Mesenchymal stem cell (in vitro differentiated cells and primary cell): Measurements from ENCODE around the gene MECP2.
A peak's percentile ranks its signal among the peaks of the same experiment; 100 is the strongest.

ENCODE experiments used
- DNase-seq: peaks from one replicate; pipeline ENCODE4 v3.0.0-alpha.2; 2013
- H2AFZ ChIP-seq: one replicate; pipeline ENCODE4 v1.6.1; 2013; ENCODE audit warnings: low read depth, mild to moderate bottlenecking, control low read depth, inconsistent platforms, low read length, moderate library complexity
- H2AK5ac ChIP-seq: 2 replicates; pipeline ENCODE4 v1.6.1; 2013; ENCODE audit warnings: low read length, moderate library complexity, mild to moderate bottlenecking, inconsistent platforms; ENCODE audit not compliant: severe bottlenecking
- H2BK120ac ChIP-seq: one replicate; pipeline ENCODE4 v1.6.1; 2013; ENCODE audit warnings: low read depth, mild to moderate bottlenecking, inconsistent platforms, low read length, moderate library complexity
- H2BK12ac ChIP-seq, 2 experiments: one replicate each; pipeline ENCODE4 v1.6.1; 2013; ENCODE audit warnings: inconsistent platforms in 2 of 2, low read length in 2 of 2, mild to moderate bottlenecking in 2 of 2, moderate library complexity in 2 of 2, control low read depth in 1 of 2
- H2BK15ac ChIP-seq: one replicate; pipeline ENCODE4 v1.6.1; 2013; ENCODE audit warnings: mild to moderate bottlenecking, low read depth, inconsistent platforms; ENCODE audit not compliant: poor library complexity, severe bottlenecking
- H2BK5ac ChIP-seq: 2 replicates; pipeline ENCODE4 v1.6.1; 2013; ENCODE audit warnings: low read depth, mild to moderate bottlenecking, low read length, control low read depth, inconsistent platforms; ENCODE audit not compliant: poor library complexity, severe bottlenecking
- H3K14ac ChIP-seq, 2 experiments: one replicate each; pipeline ENCODE4 v1.6.1; 2013; ENCODE audit warnings: inconsistent platforms in 2 of 2, low read length in 2 of 2, control low read depth in 1 of 2, mild to moderate bottlenecking in 1 of 2, moderate library complexity in 1 of 2
- H3K18ac ChIP-seq, 2 experiments: one replicate each; pipeline ENCODE4 v1.6.1; 2013; ENCODE audit warnings: inconsistent platforms in 2 of 2, low read length in 2 of 2, control low read depth in 1 of 2, low read depth in 1 of 2, mild to moderate bottlenecking in 1 of 2
- H3K23ac ChIP-seq, 2 experiments: one replicate each; pipeline ENCODE4 v1.6.1; 2013; ENCODE audit warnings: inconsistent platforms in 2 of 2, low read length in 2 of 2, mild to moderate bottlenecking in 2 of 2, moderate library complexity in 2 of 2, control low read depth in 1 of 2
- H3K27ac ChIP-seq: 2 replicates; pipeline ENCODE4 v1.5.1; 2013; ENCODE audit warnings: mild to moderate bottlenecking, moderate library complexity, low read length, control low read depth, inconsistent platforms; ENCODE audit not compliant: poor library complexity, severe bottlenecking
- H3K27me3 ChIP-seq, 2 experiments: 2 replicates each; pipeline versions ENCODE4 v1.6.1 to v1.7.0; 2013; ENCODE audit warnings: low read length in 2 of 2, mild to moderate bottlenecking in 2 of 2, moderate library complexity in 2 of 2, control low read depth in 1 of 2, inconsistent platforms in 1 of 2; ENCODE audit not compliant: control insufficient read depth in 1 of 2, insufficient read depth in 1 of 2
- H3K36me3 ChIP-seq, 2 experiments: 2 replicates each; pipeline versions ENCODE4 v1.6.1 to v1.7.0; 2013; ENCODE audit warnings: low read length in 2 of 2, control low read depth in 1 of 2, inconsistent platforms in 1 of 2, low read depth in 1 of 2, mild to moderate bottlenecking in 1 of 2; ENCODE audit not compliant: insufficient read depth in 2 of 2, control insufficient read depth in 1 of 2
- H3K4ac ChIP-seq, 2 experiments: one replicate each; pipeline ENCODE4 v1.6.1; 2013; ENCODE audit warnings: inconsistent platforms in 2 of 2, low read length in 2 of 2, mild to moderate bottlenecking in 2 of 2, moderate library complexity in 2 of 2, control low read depth in 1 of 2, low read depth in 1 of 2
- H3K4me1 ChIP-seq: 2 replicates; pipeline ENCODE4 v1.6.1; 2013; ENCODE audit warnings: low read depth, low read length, control low read depth; ENCODE audit not compliant: control insufficient read depth, insufficient read depth
- H3K4me2 ChIP-seq: 2 replicates; pipeline ENCODE4 v1.6.1; 2013; ENCODE audit warnings: low read length, mild to moderate bottlenecking, inconsistent platforms; ENCODE audit not compliant: poor library complexity, severe bottlenecking
- H3K4me3 ChIP-seq, 2 experiments: 2 replicates each; pipeline versions ENCODE4 v1.5.1 to v1.7.0; 2013; ENCODE audit warnings: low read length in 2 of 2, mild to moderate bottlenecking in 2 of 2, control low read depth in 1 of 2, low read depth in 1 of 2; ENCODE audit not compliant: insufficient read depth in 1 of 2
- H3K79me1 ChIP-seq: replicated peaks from 2 replicates; pipeline ENCODE4 v1.6.1; 2013; ENCODE audit warnings: mild to moderate bottlenecking, control low read depth, low read length, inconsistent platforms; ENCODE audit not compliant: poor library complexity, severe bottlenecking
- H3K9ac ChIP-seq: 2 replicates; pipeline ENCODE4 v1.7.0; 2013; ENCODE audit warnings: mild to moderate bottlenecking, low read length, moderate library complexity
- H3K9me3 ChIP-seq: 2 replicates; pipeline ENCODE4 v1.7.0; 2013; ENCODE audit warnings: mild to moderate bottlenecking, low read length; ENCODE audit not compliant: control insufficient read depth
- H4K8ac ChIP-seq: one replicate; pipeline ENCODE4 v1.6.1; 2013; ENCODE audit warnings: inconsistent platforms, mild to moderate bottlenecking, low read length, moderate library complexity
- H4K91ac ChIP-seq: one replicate; pipeline ENCODE4 v1.6.1; 2013; ENCODE audit warnings: mild to moderate bottlenecking, low read length, inconsistent platforms
- WGBS: methylation state at CpG from one replicate; pipeline ENCODE4 v1.1.7; 2013; ENCODE audit warnings: mixed read lengths; 5-methylcytosine and 5-hydroxymethylcytosine counted together

Gene MECP2

GRCh38 chrX:154015581-154016264 lies 81.8 kb downstream of the MECP2 start:
- H3K36me3 ChIP-seq: peaks cover 53 to 70% of the 10 kb centered on the region in 2 experiments
- H3K27me3 ChIP-seq: peaks cover 0 to 5% of the 10 kb centered on the region in 2 experiments
- no peak overlapping the region for H4K91ac ChIP-seq
- no peak overlapping the region for H3K27ac ChIP-seq
- H3K4me2 ChIP-seq: no peak overlapping the region
- H3K9ac ChIP-seq: no peak overlapping the region
- DNase-seq: no peak
- no peak overlapping the region for H2BK5ac ChIP-seq
- no peak overlapping the region for H2BK120ac ChIP-seq
- no peak overlapping the region for H2AK5ac ChIP-seq
- peaks cover 14% of the 10 kb centered on the region for H3K79me1 ChIP-seq
- no peak overlapping the region for H3K14ac ChIP-seq
- WGBS: 94% methylated on average over 14 of the region's 16 CpGs
- no peak overlapping the region for H2BK12ac ChIP-seq
- H3K23ac ChIP-seq: no peak overlapping the region
- H3K4me1 ChIP-seq: peaks cover 24% of the 10 kb centered on the region
- no peak overlapping the region for H4K8ac ChIP-seq
- no peak overlapping the region for H2BK15ac ChIP-seq
- H2AFZ ChIP-seq: no peak overlapping the region
- H3K18ac ChIP-seq: peak overlapping the region in 1 of 2 experiments; percentile 2
- no peaks in the 10 kb centered on the region for H3K9me3 ChIP-seq
- H3K4me3 ChIP-seq: no peak overlapping the region
- no peak overlapping the region for H3K4ac ChIP-seq

DNA sequence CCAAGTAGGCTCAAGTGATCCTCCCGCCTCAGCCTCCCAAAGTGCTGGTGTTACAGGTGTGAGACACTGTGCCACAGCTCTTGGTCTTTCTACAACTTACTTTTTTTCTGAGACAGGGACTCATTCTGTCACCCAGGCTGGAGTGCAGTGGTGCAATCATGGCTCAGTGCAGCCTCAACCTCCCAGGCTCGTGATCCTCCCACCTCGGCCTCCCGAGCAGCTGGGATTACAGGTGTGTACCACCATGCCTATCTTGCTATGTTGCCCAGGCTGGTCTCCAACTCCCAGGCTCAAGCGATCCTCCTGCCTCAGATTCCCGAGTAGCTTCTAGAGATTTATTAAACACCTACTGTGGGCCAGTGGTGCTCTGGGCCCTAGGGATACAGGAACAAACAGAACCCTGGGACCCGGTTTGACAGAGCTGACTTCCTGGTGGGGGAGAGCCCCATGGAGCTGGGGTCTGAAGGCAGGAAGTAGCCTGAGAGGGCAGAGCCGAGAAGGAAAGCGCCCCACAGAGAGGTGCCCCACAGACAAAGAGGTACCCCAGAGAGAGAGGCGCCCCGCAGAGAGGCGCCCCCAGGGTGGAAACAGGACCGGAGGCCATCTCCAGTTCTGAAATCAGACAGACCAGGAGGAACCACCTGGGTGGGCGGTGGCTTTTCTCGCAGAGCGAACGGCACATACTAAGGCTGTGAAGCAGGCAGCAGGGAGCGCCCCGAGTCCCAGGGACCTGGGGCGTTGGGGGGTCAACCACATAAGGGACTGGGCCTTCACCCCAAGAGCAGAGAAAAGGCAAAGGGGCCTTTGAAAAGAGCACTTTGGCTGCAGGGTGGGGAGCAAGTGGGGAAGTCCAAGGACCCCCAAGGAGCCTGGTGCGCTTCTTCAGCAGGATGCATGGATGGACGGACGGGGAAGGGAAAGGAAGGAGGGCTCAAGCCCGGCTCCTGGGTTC lies 82.8 kb downstream of the MECP2 start:
- Histone ChIP-seq H2BK120ac (no peak overlapping the region), H2AK5ac (no peak overlapping the region), H4K91ac (no peak overlapping the region), H3K4me1 (peaks cover 17% of the 10 kb centered on the region), H3K9ac (no peak overlapping the region), H2BK12ac (no peak overlapping the region), H3K14ac (no peak overlapping the region), H3K27me3 (peaks cover 0 to 7% of the 10 kb centered on the region in 2 experiments), H2BK15ac (no peak overlapping the region), H4K8ac (no peak overlapping the region), H3K23ac (no peak overlapping the region), H2BK5ac (no peak overlapping the region), H3K9me3 (no peaks in the 10 kb centered on the region), H3K4ac (no peak overlapping the region), H3K18ac (no peak overlapping the region), H3K4me3 (no peak overlapping the region), H2AFZ (no peak overlapping the region), H3K79me1 (peaks cover 17% of the 10 kb centered on the region), H3K27ac (no peak overlapping the region), H3K4me2 (no peak overlapping the region), H3K36me3 (peaks cover 60 to 75% of the 10 kb centered on the region in 2 experiments)
- 92% methylated on average over 24 of the region's 24 CpGs for WGBS
- no peak for DNase-seq

- Histone ChIP-seq H3K9ac (no peak overlapping the region), H4K91ac (no peak overlapping the region), H3K27ac (no peak overlapping the region), H2BK12ac (no peak overlapping the region), H2BK120ac (no peak overlapping the region), H3K79me1 (peaks cover 17% of the 10 kb centered on the region), H3K4me2 (no peak overlapping the region), H3K18ac (no peak overlapping the region), H2BK5ac (no peak overlapping the region), H3K4me3 (no peak overlapping the region), H3K36me3 (peaks cover 60 to 75% of the 10 kb centered on the region in 2 experiments), H3K9me3 (no peaks in the 10 kb centered on the region), H2AFZ (no peak overlapping the region), H3K14ac (no peak overlapping the region), H3K4me1 (peaks cover 16% of the 10 kb centered on the region), H3K27me3 (peaks cover 0 to 7% of the 10 kb centered on the region in 2 experiments), H2BK15ac (no peak overlapping the region), H3K23ac (no peak overlapping the region), H2AK5ac (no peak overlapping the region), H4K8ac (no peak overlapping the region), H3K4ac (no peak overlapping the region)
- 57% methylated on average over 15 of the region's 20 CpGs for WGBS
- DNase-seq: peak; percentile 29
Measured at GRCh38 chrX:154013614-154014360, 83.7 kb downstream of the MECP2 start.
